Body of pancreas (tissue), 4 donors: ENCODE measurements around the gene BAIAP2L1. TPM values are rescaled to one million over a fixed set of nuclear protein-coding genes. Genes with fewer than 3 reads are reported as not detected.

Experiments
- ATAC-seq: fragments of 150-250 bp; one replicate; pipeline ENCODE4 v1.9.1; 2016
- DNase-seq, 4 donors: peaks; one replicate each; pipeline ENCODE4 v3.0.0-alpha.2; 2019
- H3K27ac ChIP-seq, 4 donors: fragments of 200-600 bp; sonication (generic); 1 replicate in 3 of 4; 2 replicates in 1 of 4; pipeline versions ENCODE4 v1.5.1 to v1.6.1; 2016 to 2019; ENCODE audit warnings: mild to moderate bottlenecking in 1 of 4, mixed read lengths in 1 of 4, moderate library complexity in 1 of 4
- H3K27me3 ChIP-seq, 2 donors: fragments of 200-600 bp; sonication (generic); one replicate each; pipeline ENCODE4 v1.6.0; 2016; ENCODE audit warnings: mild to moderate bottlenecking in 1 of 2
- H3K36me3 ChIP-seq, 2 donors: fragments of 200-600 bp; sonication (generic); replicated peaks in 1 of 2; 2 replicates each; pipeline ENCODE4 v1.5.1; 2016; ENCODE audit warnings: low read depth in 2 of 2; ENCODE audit not compliant: insufficient read depth in 1 of 2
- H3K4me1 ChIP-seq: fragments of 200-600 bp; sonication (generic); one replicate; pipeline ENCODE4 v1.6.0; 2016
- H3K4me3 ChIP-seq, 2 donors: fragments of 200-600 bp; sonication (generic); 1 replicate in 1 of 2; 2 replicates in 1 of 2; pipeline ENCODE4 v1.5.1; 2016 to 2019
- H3K9me3 ChIP-seq, 3 donors: fragments of 200-600 bp; sonication (generic); 1 replicate in 2 of 3; 2 replicates in 1 of 3; pipeline ENCODE4 v1.5.1; 2016
- POLR2A ChIP-seq, 3 donors: fragments of 450-650 bp; IDR thresholded peaks; one replicate each; pipeline ENCODE4 v1.6.1; 2016; ENCODE audit warnings: antibody characterized with exemption in 3 of 3, mild to moderate bottlenecking in 2 of 3
- WGBS, 2 donors: methylation state at CpG; one replicate each; pipeline ENCODE4 v1.1.5; 2017; 5-methylcytosine and 5-hydroxymethylcytosine counted together
- intact Hi-C: fragments of 100-400 bp; cut with DNase I; formaldehyde crosslinking; loops from one replicate; pipeline ENCODE4 v1.15.1; 2023
- total RNA-seq, 2 donors: library from RNA; depleted of rRNA; stranded (reverse); fragments of >200 nt; gene quantifications; one replicate each; pipeline ENCODE4 v1.1.0, GENCODE V29; 2016
- TF ChIP-seq, protein P1 (sequence below), 7 experiments: fragments of 450-650 bp in 4 of 7; fragments of 200-600 bp in 3 of 7; sonication (generic) in 3 of 7; IDR thresholded peaks; one replicate each; pipeline ENCODE4 v1.5.1; 2016 to 2019; ENCODE audit warnings: antibody characterized with exemption in 7 of 7

BAIAP2L1 gene
- total RNA-seq, 2 donors from 2014 or later: 15.8 to 23.1 TPM

DNA sequence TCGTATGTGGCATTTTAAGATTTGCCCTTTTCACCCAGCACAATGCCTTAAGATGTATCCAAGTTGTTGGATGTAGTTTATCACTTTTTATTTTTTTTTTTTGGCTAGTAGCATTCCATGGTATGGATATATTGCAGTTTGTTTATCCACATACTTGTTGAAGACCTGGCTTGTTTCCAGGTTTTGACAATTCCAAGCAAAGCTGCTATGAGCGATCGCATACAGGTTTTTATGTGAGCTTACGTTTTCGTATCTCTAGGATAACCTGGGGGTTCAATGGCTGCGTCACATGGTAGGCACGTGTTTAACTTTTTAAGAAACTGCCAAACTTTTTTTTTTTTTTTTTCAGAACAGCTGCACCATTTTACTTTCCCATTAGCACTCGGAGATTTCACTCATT lies 32.2 kb downstream of the BAIAP2L1 start:
- DNase-seq (no peak), ATAC-seq (no peak)
- no peak overlapping the region for H3K27ac ChIP-seq
- intact Hi-C loops: no loop called here
- H3K27me3 ChIP-seq: no peaks in the 10 kb centered on the region
- no peaks in the 10 kb centered on the region for H3K36me3 ChIP-seq
- 86 to 87% methylated on average over 8 of the region's 8 CpGs for WGBS, 2 donors
- H3K4me3 ChIP-seq: no peak overlapping the region
- peaks cover 27% of the 10 kb centered on the region for H3K4me1 ChIP-seq
- H3K9me3 ChIP-seq: no peaks in the 10 kb centered on the region
- TF ChIP-seq, protein P1, sequence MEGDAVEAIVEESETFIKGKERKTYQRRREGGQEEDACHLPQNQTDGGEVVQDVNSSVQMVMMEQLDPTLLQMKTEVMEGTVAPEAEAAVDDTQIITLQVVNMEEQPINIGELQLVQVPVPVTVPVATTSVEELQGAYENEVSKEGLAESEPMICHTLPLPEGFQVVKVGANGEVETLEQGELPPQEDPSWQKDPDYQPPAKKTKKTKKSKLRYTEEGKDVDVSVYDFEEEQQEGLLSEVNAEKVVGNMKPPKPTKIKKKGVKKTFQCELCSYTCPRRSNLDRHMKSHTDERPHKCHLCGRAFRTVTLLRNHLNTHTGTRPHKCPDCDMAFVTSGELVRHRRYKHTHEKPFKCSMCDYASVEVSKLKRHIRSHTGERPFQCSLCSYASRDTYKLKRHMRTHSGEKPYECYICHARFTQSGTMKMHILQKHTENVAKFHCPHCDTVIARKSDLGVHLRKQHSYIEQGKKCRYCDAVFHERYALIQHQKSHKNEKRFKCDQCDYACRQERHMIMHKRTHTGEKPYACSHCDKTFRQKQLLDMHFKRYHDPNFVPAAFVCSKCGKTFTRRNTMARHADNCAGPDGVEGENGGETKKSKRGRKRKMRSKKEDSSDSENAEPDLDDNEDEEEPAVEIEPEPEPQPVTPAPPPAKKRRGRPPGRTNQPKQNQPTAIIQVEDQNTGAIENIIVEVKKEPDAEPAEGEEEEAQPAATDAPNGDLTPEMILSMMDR (IDR thresholded peaks at IDR 0.05): no peak

DNA sequence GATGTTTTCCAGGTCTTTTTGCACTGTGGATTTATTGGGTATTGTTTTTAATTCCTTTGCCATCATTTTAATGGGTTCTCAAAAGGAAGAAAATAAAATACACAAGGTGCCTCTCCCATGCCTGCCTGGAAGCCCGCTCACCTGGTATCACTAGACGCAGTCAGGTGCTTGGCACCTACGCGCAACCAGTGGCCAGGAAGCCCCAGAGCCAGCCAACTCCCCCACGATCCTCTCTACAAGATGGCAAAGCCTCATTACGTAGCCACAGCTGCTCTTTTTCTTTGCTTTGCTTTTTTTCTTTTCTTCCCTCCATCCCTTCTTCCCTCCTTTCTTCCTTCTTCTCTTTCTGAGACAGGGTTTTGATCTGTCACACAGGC lies 34.3 kb downstream of the BAIAP2L1 start:
- H3K4me3 ChIP-seq: no peak overlapping the region
- TF ChIP-seq POLR2A (IDR thresholded peaks at IDR 0.05): no peak
- TF ChIP-seq, protein P1 (IDR thresholded peaks at IDR 0.05): no peak
- intact Hi-C loops: no loop called here
- ATAC-seq (no peak), DNase-seq (peak in 2 of 4 donors; percentile 52 to 68)
- H3K36me3 ChIP-seq: no peaks in the 10 kb centered on the region
- peaks cover 15% of the 10 kb centered on the region for H3K4me1 ChIP-seq
- H3K27ac ChIP-seq: peak overlapping the region in 1 of 4 donors; percentile 28
- 59 to 68% methylated on average over 6 of the region's 6 CpGs for WGBS, 2 donors
- no peaks in the 10 kb centered on the region for H3K27me3 ChIP-seq
- H3K9me3 ChIP-seq: no peaks in the 10 kb centered on the region

DNA sequence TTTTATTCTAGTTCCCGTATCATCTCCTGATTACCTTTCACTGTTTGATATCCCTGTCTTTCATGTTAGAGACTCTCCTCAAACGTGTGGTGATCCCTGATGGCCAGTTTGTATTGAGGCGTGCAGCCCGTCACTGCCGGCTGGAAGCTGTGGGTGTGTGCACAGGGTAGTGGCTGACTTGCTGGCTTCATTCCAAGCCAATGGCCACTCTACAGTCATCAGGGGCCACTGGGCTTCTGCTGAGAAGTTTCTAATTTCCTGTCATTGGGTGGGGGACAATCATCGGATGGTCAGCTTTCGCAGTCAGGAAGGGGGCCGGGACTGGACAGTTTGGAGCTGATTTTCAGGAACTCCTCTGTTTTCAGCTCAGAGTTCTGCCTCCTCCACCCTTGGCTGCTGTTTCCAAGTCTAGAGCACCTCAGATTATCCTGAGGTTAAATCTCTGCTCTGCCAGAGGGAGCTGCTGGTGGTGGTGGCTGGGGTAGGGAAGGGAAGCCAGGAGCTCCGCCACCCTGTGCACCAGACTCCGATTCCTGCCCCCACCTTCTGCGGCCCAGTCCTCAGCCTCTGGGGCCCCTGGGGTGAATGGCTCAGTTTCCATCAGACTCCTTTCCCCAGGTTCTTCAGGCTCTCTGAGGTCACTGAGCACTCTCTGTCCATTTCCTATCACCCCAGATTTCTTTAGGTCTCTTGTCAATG lies 34.9 kb downstream of the BAIAP2L1 start:
- H3K36me3 ChIP-seq: no peaks in the 10 kb centered on the region
- no peak overlapping the region for H3K4me3 ChIP-seq
- no peaks in the 10 kb centered on the region for H3K27me3 ChIP-seq
- peak; percentile 40 for ATAC-seq
- intact Hi-C loops: no loop called here
- 82 to 89% methylated on average over 9 to 11 of the region's 11 CpGs for WGBS, 2 donors
- no peaks in the 10 kb centered on the region for H3K9me3 ChIP-seq
- TF ChIP-seq, protein P1 (IDR thresholded peaks at IDR 0.05): no peak
- no peak for TF ChIP-seq POLR2A (IDR thresholded peaks at IDR 0.05)
- DNase-seq: peak in 2 of 4 donors; percentile 16 to 42
- H3K27ac ChIP-seq: peak overlapping the region in 1 of 4 donors; percentile 28
- peaks cover 14% of the 10 kb centered on the region for H3K4me1 ChIP-seq

DNA sequence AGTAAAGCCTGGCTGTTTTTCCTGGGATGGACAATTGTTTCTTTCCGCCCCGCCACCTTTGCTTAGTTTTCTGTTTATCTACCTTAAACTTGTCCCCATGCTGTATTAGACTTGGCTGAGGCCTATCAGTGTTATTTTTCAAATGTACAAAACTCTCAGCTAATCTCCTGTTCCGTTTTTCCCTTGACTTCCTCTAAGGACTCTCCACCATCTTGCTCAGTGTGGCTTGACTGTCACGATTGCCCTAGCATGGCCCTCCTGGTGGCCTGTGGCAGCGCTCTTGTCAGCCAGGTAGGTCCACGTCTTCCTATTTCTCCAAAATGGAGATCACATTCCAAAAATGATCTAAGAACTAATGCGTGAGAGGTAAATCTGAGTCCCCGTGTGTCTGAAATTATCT lies 36.7 kb downstream of the BAIAP2L1 start:
- TF ChIP-seq, protein P1 (IDR thresholded peaks at IDR 0.05): no peak
- TF ChIP-seq POLR2A (IDR thresholded peaks at IDR 0.05): no peak

DNA sequence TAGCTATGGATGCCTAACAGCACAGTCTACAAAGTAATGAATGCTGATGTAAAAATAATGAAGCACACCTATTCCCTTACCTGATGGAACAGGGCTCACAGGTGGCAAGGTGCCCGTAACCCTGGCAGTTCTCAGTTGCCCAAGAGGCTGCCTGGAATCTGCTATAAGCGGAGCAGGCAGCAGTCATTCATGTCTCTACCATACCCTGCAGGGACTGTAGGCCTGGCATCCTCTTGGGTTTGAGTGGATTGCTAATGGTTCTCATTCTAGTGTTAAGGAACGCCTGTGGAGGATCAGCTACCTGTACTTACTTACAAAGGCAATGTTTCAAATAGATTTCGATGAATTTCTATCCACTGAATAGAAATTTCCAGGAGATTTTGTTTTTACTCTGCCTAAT lies 38.4 kb downstream of the BAIAP2L1 start:
- 77 to 82% methylated on average over 4 of the region's 4 CpGs for WGBS, 2 donors
- Histone ChIP-seq H3K9me3 (no peaks in the 10 kb centered on the region), H3K4me1 (peaks cover 17% of the 10 kb centered on the region), H3K27me3 (no peaks in the 10 kb centered on the region), H3K27ac (no peak overlapping the region), H3K4me3 (no peak overlapping the region), H3K36me3 (no peaks in the 10 kb centered on the region)
- DNase-seq: no peak
- TF ChIP-seq POLR2A (IDR thresholded peaks at IDR 0.05): no peak
- TF ChIP-seq, protein P1 (IDR thresholded peaks at IDR 0.05): no peak
- intact Hi-C loops: no loop called here
- ATAC-seq: no peak

More for the DNA sequence above, 36.7 kb downstream of the BAIAP2L1 start:
- Histone ChIP-seq H3K4me3 (no peak overlapping the region), H3K9me3 (no peaks in the 10 kb centered on the region), H3K4me1 (peaks cover 8% of the 10 kb centered on the region), H3K36me3 (no peaks in the 10 kb centered on the region), H3K27me3 (no peaks in the 10 kb centered on the region), H3K27ac (peak overlapping the region in 2 of 4 donors; percentile 6 to 47)
- DNase-seq: no peak
- WGBS, 2 donors: 59 to 63% methylated on average over 8 of the region's 8 CpGs
- intact Hi-C loops: no loop called here
- ATAC-seq: no peak
